ENCODE measurements around the gene MYO1E.

- no peak for TF ChIP-seq CTCF (IDR thresholded peaks at IDR 0.05; ENCODE audit: insufficient read depth, low read length, poor library complexity, severe bottlenecking)
- TF ChIP-seq EZH2phosphoT487 (conservative IDR thresholded peaks at IDR 0.05; ENCODE audit: low read length) = no peak
Measured at GRCh38 chr15:59205839-59206622, 166.6 kb downstream of the MYO1E start.
